Kidney capillary endothelial cell (primary cell): ENCODE results near the gene CCDC175.

ENCODE experiments used
- DNase-seq: peaks from one replicate; pipeline ENCODE4 v3.0.0-alpha.2; 2018; ENCODE audit warnings: low spot score

CCDC175 gene

GRCh38 chr14:59482541-59483331 lies 93.9 kb downstream of the CCDC175 start:
- peak; percentile 82 for DNase-seq

- no peak for DNase-seq
These were observed 94.6 kb downstream of the CCDC175 start for GRCh38 chr14:59481871-59482540.

- DNase-seq = no peak
These were observed 95.2 kb downstream of the CCDC175 start for GRCh38 chr14:59481407-59481806.

- no peak for DNase-seq
These were observed 96.4 kb downstream of the CCDC175 start for GRCh38 chr14:59480166-59480565.

- DNase-seq = no peak
These were observed 98.1 kb downstream of the CCDC175 start for GRCh38 chr14:59478540-59478939.

GRCh38 chr14:59475709-59476108 lies 100.9 kb downstream of the CCDC175 start:
- no peak for DNase-seq

- no peak for DNase-seq
These were observed 102.4 kb downstream of the CCDC175 start for GRCh38 chr14:59474172-59474571.

GRCh38 chr14:59465316-59466135 lies 111.1 kb downstream of the CCDC175 start, which contains the start of gene GPR135:
Gene GPR135, minus strand, starts transcription at chr14:59465380. Its CDS starts 154 bp downstream, at chr14:59465226.
- DNase-seq = no peak

GRCh38 chr14:59464486-59465315 lies 111.9 kb downstream of the CCDC175 start:
- peak; percentile 55 for DNase-seq

- no peak for DNase-seq
These were observed 112.7 kb downstream of the CCDC175 start for GRCh38 chr14:59463787-59464485.

- DNase-seq = no peak
These were observed 114.7 kb downstream of the CCDC175 start for GRCh38 chr14:59461891-59462290.

GRCh38 chr14:59460378-59460777 lies 116.2 kb downstream of the CCDC175 start:
- no peak for DNase-seq

- no peak for DNase-seq
These were observed 118.1 kb downstream of the CCDC175 start for GRCh38 chr14:59458486-59458885.

- no peak for DNase-seq
These were observed 121.2 kb downstream of the CCDC175 start for GRCh38 chr14:59455411-59455810.
